ENCODE data around the gene CHRM1.
"Not testable (repeated sequence)": the region's sequence is repeated elsewhere in the genome, so short reads cannot be mapped to it uniquely, and the experiment has no call there.

The CHRM1 gene, protein sequence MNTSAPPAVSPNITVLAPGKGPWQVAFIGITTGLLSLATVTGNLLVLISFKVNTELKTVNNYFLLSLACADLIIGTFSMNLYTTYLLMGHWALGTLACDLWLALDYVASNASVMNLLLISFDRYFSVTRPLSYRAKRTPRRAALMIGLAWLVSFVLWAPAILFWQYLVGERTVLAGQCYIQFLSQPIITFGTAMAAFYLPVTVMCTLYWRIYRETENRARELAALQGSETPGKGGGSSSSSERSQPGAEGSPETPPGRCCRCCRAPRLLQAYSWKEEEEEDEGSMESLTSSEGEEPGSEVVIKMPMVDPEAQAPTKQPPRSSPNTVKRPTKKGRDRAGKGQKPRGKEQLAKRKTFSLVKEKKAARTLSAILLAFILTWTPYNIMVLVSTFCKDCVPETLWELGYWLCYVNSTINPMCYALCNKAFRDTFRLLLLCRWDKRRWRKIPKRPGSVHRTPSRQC

GRCh38 chr11:62921201-62921572, at the start of gene CHRM1:
Gene CHRM1, minus strand, starts transcription at chr11:62921363. Its CDS starts 10,263 bp downstream, at chr11:62911100.
- no peak for DNase-seq (ENCODE audit: low spot score)

DNA sequence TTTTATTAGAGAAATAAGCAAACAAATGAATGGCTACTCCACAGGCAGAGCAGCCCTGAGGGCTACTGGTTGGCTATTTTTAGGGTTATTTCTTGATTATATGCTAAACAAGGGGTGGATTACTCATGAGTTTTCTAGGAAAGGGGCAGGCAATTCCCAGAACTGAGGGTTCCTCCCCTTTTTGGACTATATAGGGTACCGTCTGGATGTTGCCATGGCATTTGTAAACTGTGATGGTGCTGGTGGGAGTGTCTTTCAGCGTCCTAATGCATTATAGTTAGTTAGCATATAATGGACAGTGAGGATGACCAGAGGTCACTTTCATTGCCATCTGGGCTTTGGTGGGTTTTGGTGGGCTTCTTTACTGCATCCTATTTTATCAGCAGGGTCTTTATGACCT, 44.4 kb upstream of the CHRM1 start:
- no peak for DNase-seq (ENCODE audit: low spot score)

DNA sequence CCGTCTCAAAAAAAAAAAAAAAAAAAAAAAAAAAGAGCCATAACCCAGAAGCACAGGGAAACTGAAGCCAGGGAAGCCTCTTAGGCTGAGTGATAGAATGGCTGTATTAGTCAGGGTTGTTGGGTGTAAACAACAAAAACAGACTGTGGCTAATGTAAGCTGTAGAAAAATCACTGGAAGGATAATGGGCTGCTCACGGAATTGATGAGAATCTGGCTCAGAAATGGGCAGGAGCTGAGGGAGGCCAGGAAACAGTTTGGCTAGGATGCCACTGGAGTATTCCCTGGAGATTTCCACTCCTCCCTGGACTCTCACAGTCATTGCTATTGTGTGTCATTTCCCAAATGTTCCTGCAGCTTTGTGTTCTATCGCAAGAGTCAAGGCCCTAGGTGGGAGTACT, 41.2 kb upstream of the CHRM1 start:
- DNase-seq (ENCODE audit: low spot score), result no peak

- no peak for DNase-seq (ENCODE audit: low spot score)
Observed at GRCh38 chr11:62961017-62961570, 39.9 kb upstream of the CHRM1 start.

- no peak for DNase-seq (ENCODE audit: low spot score)
Observed at GRCh38 chr11:62959422-62959980, 38.3 kb upstream of the CHRM1 start.

DNA sequence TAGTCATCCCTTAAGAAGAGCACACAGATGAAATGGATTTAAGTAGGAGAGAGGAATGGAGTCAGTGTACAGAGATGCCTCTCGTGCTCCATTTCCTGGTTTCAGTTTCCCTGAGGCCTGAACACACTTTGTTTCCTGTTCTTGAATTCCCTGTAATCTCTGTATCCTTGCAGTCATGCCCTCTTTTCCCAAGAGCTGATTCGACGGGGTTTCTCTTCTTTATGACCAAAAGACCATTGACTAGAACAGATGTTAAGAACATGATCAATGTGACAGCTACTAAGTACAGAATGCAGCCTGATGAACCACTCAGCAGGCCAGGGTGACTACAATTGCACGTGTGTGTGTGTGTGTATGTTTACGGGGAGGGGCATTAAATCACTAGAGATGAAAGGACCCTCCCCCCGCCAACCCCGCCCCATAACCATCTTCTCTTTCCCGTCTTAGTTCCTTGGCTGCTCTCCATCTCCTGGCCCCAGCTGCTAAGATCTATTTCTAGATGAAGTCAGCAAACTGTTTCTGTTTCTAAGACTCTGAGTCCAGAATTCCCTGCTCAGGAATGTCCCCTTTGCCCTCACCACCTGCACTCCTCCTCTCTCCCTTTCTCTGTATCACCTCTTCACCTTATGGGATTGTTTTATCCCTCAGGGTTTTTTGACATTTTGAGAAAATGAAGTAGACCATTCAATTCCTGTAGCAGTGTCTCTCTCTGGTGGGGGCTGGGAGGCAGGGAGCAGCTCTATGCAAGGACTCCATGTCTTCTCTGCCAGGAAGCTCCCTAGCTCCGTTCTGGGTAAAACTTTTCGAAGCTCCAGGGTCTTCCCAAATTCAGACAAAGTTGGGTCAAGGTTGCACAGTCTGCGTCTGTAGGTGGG, 37.6 kb upstream of the CHRM1 start:
- DNase-seq (ENCODE audit: low spot score), result no peak

DNA sequence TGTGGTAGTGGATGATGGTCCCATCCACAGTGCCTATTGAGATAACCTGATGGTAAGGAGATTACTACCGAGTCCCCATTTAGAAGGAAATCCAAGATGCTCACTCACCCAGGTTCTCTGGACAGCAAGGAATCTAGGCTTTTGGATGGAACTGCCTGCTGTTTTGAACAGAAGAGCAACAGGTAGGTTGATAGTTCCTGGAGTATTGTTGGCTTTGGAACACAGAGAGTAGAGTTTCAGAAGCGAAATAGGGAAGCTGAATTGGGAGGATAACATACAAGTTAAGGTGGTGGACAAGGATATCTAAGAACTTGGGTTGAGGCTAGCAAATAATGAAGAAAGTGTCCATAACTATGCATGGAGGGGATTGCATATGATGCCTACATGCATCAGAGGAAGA, 36.0 kb upstream of the CHRM1 start:
- no peak for DNase-seq (ENCODE audit: low spot score)

DNA sequence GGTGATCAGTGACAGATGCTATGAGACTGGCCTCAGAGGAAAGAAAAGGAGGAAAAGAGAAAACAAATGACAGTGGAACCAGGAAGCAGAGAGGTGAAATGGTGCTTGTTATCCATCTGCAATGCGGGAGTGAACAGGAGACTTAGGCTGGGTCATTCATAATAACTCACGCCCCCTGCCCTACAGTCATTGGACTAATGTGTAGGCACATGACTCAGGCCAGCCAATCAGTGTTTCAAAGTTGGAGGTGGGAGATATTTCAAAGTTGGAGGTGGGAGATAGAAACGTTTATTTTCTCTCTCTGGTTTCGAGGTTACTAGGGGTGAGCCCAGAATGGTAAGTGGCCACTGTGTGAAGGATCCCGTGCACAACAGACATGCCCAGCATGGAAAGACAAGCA, 33.3 kb upstream of the CHRM1 start:
- no peak for DNase-seq (ENCODE audit: low spot score)

GRCh38 chr11:62953811-62954210, 32.6 kb upstream of the CHRM1 start:
- DNase-seq (ENCODE audit: low spot score), result no peak

- no peak for DNase-seq (ENCODE audit: low spot score)
Observed at GRCh38 chr11:62948765-62949320, 27.7 kb upstream of the CHRM1 start.

GRCh38 chr11:62945538-62945937, 24.4 kb upstream of the CHRM1 start:
- DNase-seq (ENCODE audit: low spot score), result not testable (repeated sequence)

- DNase-seq (ENCODE audit: low spot score), result not testable (repeated sequence)
Observed at GRCh38 chr11:62937528-62937927, 16.4 kb upstream of the CHRM1 start.

GRCh38 chr11:62934496-62934785, 13.3 kb upstream of the CHRM1 start:
- no peak for DNase-seq (ENCODE audit: low spot score)

DNA sequence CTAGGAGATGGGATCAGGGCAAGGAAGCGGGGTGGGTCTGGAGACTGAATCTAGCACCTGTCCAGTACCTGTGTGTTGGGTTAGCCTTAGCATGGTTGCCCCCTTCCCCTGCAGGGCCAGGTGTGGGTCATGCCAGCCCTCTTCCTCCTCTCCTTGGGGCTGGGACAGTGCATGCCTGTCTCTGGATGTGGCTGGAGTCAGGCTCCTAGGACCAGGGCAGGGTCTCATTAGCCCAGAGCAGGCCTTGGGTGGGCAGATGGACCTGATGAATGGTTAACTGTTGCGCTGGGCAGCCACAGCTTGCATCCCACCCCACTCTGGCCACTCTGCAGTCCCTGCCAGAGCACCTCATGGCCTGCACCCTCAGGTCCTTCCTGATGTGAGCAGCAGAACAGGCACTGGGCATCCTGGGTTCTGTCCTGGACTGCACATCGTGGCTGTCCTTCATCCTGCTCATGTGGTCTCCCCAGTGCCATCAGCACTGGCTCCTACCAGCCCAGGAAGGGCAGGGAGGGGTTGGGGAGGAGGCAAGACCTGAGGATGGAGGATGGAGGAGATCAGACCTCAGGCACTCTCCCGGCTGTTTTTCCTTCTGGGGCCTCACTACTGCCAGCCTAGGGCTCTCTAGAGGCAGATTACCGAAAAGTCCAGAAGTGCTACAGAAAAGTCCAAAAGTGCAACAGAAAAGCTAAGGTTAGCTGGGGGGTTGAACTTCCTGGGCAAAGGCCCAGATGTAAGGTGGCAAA, 12.8 kb upstream of the CHRM1 start:
- DNase-seq (ENCODE audit: low spot score), result no peak

GRCh38 chr11:62933285-62933684, 12.1 kb upstream of the CHRM1 start:
- DNase-seq (ENCODE audit: low spot score), result no peak

DNA sequence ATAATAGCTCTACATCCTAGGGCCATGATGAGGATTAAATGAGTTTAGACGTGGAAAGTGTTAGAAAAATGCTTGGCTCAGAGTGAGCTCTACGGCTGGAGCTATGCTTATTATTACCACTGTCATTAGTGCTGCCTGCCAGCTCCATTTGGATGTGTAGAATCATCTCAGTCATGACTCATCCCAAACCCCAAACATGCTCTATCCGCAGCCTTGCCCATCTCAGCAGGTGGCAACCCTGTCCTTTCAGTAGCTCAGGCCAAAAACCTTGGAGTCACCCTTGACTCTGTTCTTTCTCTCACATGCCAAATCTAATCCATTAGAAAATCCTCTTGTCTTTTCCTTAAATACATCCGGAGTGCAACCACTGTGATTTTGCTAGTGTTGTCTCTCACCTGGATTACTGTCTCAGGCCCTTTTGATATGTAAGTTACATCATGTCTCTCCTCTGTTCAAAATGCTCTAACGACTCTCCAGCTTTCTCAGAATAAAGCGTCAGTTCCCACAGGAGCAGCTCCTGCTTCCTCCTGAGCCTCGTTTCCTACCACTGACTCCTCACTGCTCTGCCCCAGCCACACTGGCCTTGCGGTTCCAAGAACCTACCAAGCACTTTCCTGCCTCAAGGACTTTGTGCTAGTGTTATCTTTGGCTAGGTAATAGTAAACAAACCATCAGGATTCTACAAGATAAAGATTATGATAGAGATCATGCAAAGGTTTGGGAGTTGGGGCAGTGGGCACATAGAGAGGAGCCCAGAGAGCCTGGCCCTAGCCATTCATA, 10.5 kb upstream of the CHRM1 start:
- DNase-seq (ENCODE audit: low spot score), result no peak

DNA sequence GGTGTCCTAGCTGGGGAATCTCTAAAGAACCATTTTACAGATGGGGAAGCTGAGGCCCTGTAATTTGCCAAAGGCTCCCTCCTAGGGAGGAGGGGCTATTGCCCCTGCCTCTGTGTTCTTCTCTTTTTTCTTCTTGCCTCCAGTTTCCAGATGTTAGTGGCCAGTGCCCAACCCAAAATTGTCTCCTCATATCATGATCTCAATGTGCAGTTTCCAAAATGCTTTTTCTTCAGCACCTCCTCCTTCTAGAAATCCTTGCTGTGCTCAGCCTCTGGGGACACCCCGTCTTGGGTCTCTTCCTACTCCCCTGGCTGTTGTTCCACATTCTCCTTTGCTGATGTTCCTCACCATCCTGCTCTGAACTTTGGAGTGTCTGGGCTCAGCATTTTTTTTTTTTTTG, 9.5 kb upstream of the CHRM1 start:
- DNase-seq (ENCODE audit: low spot score), result no peak

DNA sequence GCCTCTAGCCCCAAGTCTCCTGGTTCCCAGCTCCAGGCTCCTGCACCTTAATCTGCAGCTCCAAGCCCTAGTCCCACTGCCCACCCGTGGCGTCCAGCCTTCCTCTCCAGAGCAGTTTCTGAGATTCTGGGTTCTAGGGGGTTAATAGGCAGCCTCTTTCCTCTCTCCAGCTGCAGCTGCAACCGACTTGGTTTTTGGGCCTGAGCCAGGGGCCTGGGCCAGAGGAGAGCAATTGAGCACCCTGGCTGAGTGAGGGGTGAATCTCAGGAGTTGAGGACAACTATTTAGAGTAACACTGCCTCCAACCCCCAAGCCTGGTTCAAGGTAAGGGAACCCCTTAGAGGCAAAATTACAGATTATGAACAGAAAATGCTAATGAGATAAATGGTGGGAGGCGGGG, 9.0 kb upstream of the CHRM1 start:
- no peak for DNase-seq (ENCODE audit: low spot score)

- DNase-seq (ENCODE audit: low spot score), result no peak
Observed at GRCh38 chr11:62928011-62928410, 6.8 kb upstream of the CHRM1 start.

DNA sequence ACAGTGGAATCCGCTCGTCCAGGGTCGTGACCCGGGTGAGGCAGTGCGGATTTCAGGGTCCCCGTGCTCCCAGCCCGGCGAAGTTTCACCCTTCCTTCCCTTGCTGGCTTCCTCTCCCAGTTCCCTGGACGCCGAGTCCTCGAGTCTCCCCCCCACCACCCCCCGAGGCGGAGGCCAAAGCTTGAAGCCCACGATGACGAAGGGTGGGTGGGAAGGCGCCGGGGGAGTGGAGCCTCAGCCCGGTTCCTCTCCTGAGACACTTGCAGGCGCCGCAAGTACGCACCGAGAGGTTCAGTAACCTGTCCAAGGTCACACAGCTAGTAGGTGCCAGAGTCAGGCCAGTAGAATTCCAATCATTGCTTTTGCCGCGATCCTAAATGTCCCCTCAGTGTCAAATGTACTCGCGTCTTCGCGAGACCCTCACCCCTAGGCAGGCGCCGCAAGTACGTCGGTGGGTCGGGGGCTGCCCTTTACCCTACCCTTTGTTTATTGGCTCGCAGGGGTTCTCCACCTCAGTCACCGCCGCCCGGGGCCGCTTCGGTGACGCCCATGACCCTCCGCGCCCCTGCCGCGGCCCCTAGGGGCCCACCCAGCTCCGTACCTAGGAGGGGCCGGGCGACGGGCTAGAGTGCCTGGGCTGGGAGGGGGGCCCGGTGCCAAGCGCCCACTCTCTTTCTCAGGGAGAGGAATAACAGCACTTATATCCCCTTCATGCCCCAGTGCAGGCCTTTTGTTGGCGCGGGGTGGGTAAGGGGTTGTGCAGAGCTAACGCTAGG, 5.7 kb upstream of the CHRM1 start:
- no peak for DNase-seq (ENCODE audit: low spot score)
